NT2/D1 (cell line): ENCODE measurements around the gene TLL2.

Experiments used
- DNase-seq: peaks from one replicate; pipeline ENCODE4 v3.0.0-alpha.2; 2011; ENCODE audit warnings: low read depth, low spot score
- H3K27me3 ChIP-seq: 2 replicates; pipeline ENCODE4 v1.6.0; 2011; ENCODE audit warnings: mild to moderate bottlenecking; ENCODE audit not compliant: insufficient read length, insufficient read depth
- H3K36me3 ChIP-seq: 2 replicates; pipeline ENCODE4 v1.6.1; 2011; ENCODE audit warnings: mild to moderate bottlenecking, low read length, mixed read lengths; ENCODE audit not compliant: insufficient read depth, insufficient read length
- H3K4me1 ChIP-seq: 2 replicates; pipeline ENCODE4 v1.5.1; 2011; ENCODE audit not compliant: insufficient read depth, insufficient read length
- H3K4me3 ChIP-seq: 2 replicates; pipeline ENCODE4 v1.5.1; 2011; ENCODE audit warnings: low read depth; ENCODE audit not compliant: insufficient read length
- H3K9ac ChIP-seq: 2 replicates; pipeline ENCODE4 v1.6.0; 2011; ENCODE audit warnings: low read depth; ENCODE audit not compliant: insufficient read length
- H3K9me3 ChIP-seq: 2 replicates; pipeline ENCODE4 v1.5.1; 2011; ENCODE audit warnings: mild to moderate bottlenecking, low read length; ENCODE audit not compliant: insufficient read depth
- SUZ12 ChIP-seq: IDR thresholded peaks from 2 replicates; pipeline ENCODE4 v1.6.1; 2011; ENCODE audit not compliant: insufficient read length, insufficient read depth; ENCODE audit errors: extremely low read depth
- YY1 ChIP-seq: IDR thresholded peaks from 2 replicates; pipeline ENCODE4 v1.6.1; 2011; ENCODE audit not compliant: insufficient read length, insufficient read depth
- ZNF274 ChIP-seq: IDR thresholded peaks from 2 replicates; pipeline ENCODE4 v1.6.1; 2011; ENCODE audit warnings: mild to moderate bottlenecking, low read depth, low read length

The TLL2 gene

GRCh38 chr10:96460316-96460715 lies 53.4 kb downstream of the TLL2 start:
- no peak overlapping the region for H3K9ac ChIP-seq
- H3K9me3 ChIP-seq: no peaks in the 10 kb centered on the region
- TF ChIP-seq ZNF274 (no peak), SUZ12 (no peak), YY1 (no peak)
- no peak for DNase-seq
- no peaks in the 10 kb centered on the region for H3K4me1 ChIP-seq
- no peak overlapping the region for H3K4me3 ChIP-seq
- H3K36me3 ChIP-seq: no peaks in the 10 kb centered on the region
- H3K27me3 ChIP-seq: no peaks in the 10 kb centered on the region

DNA sequence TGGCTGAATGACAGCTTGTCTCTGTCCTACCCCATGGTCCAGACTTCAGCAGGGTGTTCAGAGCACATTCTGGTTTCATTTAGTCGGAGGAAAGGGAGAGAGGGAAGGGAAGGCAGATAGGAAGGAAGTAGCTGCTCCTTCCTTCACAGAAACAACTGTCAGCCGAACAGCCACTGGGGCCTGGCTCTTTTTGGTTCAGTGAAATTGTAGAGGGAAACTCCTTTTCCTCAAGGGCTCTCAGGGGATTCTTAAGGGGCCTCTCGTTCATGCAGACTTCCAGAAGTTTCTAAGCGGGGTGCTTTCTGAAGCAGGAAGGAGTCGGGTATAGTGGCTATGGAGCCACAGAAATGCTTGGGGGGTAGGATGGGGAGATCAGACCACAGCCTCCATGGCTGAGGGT lies 56.4 kb downstream of the TLL2 start:
- H3K27me3 ChIP-seq: no peaks in the 10 kb centered on the region
- DNase-seq: no peak

GRCh38 chr10:96456296-96456840 lies 57.4 kb downstream of the TLL2 start:
- no peaks in the 10 kb centered on the region for H3K4me1 ChIP-seq
- DNase-seq: no peak
- no peaks in the 10 kb centered on the region for H3K27me3 ChIP-seq
- no peak overlapping the region for H3K4me3 ChIP-seq
- H3K9me3 ChIP-seq: no peaks in the 10 kb centered on the region
- no peaks in the 10 kb centered on the region for H3K36me3 ChIP-seq
- TF ChIP-seq YY1: no peak
- TF ChIP-seq ZNF274: no peak
- no peak for TF ChIP-seq SUZ12
- no peak overlapping the region for H3K9ac ChIP-seq

More for the DNA sequence above, 56.4 kb downstream of the TLL2 start:
- no peak for TF ChIP-seq SUZ12
- no peak for TF ChIP-seq YY1
- no peak for TF ChIP-seq ZNF274
- Histone ChIP-seq H3K4me3 (no peak overlapping the region), H3K9me3 (no peaks in the 10 kb centered on the region), H3K4me1 (no peaks in the 10 kb centered on the region), H3K9ac (no peak overlapping the region), H3K36me3 (no peaks in the 10 kb centered on the region)

DNA sequence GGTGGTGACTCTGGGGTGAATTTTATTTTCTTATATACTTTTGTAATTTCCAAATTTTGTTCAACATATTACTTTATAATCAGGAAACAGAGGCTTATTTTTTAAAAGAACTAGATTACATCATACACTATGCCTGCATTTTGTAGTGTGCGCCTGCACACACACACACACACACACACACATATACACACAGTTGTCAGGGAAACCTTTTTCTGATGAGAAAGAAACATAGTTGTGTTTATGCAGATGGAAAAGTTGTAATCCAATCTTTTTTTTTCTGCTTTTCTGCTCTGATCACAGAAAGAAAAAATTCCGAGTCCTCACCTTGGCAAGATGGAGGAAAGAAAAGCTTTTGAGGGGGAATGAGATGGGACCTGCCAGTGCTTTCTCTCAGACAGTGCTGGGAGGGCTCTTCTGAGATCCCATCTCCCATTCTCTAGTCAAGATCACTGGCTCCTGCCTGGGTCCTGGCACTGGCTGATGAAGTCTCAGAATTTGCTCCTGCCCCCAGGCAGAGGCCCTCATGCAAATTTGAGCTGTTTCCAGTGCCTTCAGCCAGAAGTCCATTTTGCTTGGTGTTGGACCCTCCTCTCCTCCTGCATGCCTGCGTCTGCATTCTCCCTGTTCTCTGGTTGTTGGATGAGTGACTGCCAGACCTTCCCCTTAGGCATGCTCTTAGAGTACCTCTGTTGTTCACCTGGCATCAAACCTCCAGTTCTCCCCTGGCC lies 59.7 kb downstream of the TLL2 start:
- Histone ChIP-seq H3K9me3 (no peaks in the 10 kb centered on the region), H3K27me3 (no peaks in the 10 kb centered on the region), H3K4me3 (no peak overlapping the region), H3K4me1 (peaks cover 3% of the 10 kb centered on the region), H3K36me3 (no peaks in the 10 kb centered on the region), H3K9ac (no peak overlapping the region)
- no peak for TF ChIP-seq ZNF274
- no peak for TF ChIP-seq YY1
- TF ChIP-seq SUZ12: no peak
- no peak for DNase-seq

DNA sequence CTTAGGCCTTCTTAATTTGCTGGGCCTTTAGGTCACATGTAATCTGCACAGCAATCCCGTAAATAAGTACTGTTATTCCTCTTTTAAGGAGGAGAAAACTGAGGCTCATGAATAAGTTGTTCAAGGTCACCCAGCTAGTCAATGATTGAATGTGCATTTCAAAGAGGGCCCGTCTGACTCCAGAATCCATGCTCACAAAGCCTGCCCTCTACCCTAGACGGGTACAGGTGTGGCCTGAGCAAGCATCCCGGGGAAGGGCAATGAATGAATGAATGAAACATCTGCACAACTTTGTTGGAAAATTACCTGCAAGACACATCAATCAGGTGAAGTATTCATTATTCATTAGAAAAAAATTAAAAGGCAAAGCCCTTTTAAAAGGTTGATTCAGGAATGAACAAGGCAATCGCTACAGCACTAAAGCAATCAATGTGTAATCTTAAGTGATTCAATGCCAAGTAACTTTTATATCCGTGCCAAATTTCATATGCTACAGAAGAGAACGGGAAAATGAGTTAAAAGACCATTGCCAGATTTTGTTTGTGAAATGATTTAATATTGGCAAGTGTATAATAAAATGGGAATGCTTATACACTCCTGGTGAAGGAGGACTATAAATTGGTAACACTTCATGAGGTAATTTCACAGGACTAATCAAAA lies 61.1 kb downstream of the TLL2 start:
- Histone ChIP-seq H3K9me3 (no peaks in the 10 kb centered on the region), H3K36me3 (no peaks in the 10 kb centered on the region), H3K4me3 (no peak overlapping the region), H3K27me3 (no peaks in the 10 kb centered on the region), H3K4me1 (peaks cover 3% of the 10 kb centered on the region), H3K9ac (no peak overlapping the region)
- TF ChIP-seq ZNF274 (no peak), SUZ12 (no peak), YY1 (no peak)
- no peak for DNase-seq

DNA sequence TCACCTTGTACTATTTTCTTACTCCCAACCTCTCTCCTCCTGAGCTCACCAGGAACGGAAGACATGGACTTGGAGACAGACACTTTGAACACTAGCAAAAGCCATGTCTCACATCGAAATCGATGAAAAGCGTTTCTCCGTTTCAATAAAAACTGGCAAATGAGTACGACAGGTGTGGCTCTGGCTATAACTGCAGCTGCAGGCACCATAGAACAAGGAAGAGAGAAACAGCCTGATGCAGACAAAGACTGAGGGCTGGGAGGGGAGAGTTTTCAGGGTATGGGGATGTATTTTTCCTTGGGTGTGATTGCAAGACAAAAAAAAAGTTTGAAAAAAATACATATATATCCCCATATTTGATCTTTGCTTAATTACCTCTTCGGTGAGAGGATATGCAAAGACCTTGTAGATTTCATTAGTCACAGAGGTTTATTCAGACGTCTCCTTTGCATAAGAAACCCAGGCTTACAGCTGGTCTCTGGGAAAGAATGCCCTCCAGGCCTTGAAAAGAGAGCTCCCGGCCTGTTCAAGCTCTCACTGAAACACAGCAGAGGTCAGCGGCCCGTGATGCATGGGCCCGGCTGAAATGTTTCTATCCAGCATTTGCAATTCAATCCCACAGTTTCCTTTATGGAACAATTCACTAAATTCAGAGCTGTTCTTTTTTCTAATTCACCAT lies 63.1 kb downstream of the TLL2 start:
- DNase-seq: peak; percentile 81
- TF ChIP-seq ZNF274: no peak
- no peak for TF ChIP-seq YY1
- TF ChIP-seq SUZ12: no peak
- peaks cover 10% of the 10 kb centered on the region for H3K4me1 ChIP-seq
- H3K27me3 ChIP-seq: no peaks in the 10 kb centered on the region
- no peak overlapping the region for H3K9ac ChIP-seq
- no peaks in the 10 kb centered on the region for H3K36me3 ChIP-seq
- no peaks in the 10 kb centered on the region for H3K9me3 ChIP-seq
- H3K4me3 ChIP-seq: no peak overlapping the region

GRCh38 chr10:96448558-96448957 lies 65.2 kb downstream of the TLL2 start:
- no peak for TF ChIP-seq ZNF274
- no peak for TF ChIP-seq SUZ12
- no peak for TF ChIP-seq YY1
- no peak overlapping the region for H3K4me3 ChIP-seq
- peaks cover 10% of the 10 kb centered on the region for H3K4me1 ChIP-seq
- H3K9ac ChIP-seq: no peak overlapping the region
- H3K27me3 ChIP-seq: no peaks in the 10 kb centered on the region
- no peak for DNase-seq
- H3K36me3 ChIP-seq: no peaks in the 10 kb centered on the region
- no peaks in the 10 kb centered on the region for H3K9me3 ChIP-seq
